Adrenal gland (tissue), 5 donors: ENCODE results near the gene GHRHR.

Experiments
- POLR2A ChIP-seq, 2 donors: fragments of 450-650 bp; IDR thresholded peaks; one replicate each; pipeline ENCODE4 v1.6.1; 2017; ENCODE audit warnings: antibody characterized with exemption in 2 of 2, mild to moderate bottlenecking in 2 of 2, moderate library complexity in 1 of 2
- TF ChIP-seq, protein P1 (sequence below), 6 experiments: fragments of 450-650 bp in 4 of 6; fragments of 200-600 bp in 2 of 6; sonication (generic) in 1 of 6; IDR thresholded peaks; 1 replicate in 5 of 6; 2 replicates in 1 of 6; pipeline versions ENCODE4 v1.5.1 to v1.8.0; 2016 to 2021; ENCODE audit warnings: antibody characterized with exemption in 6 of 6, mild to moderate bottlenecking in 2 of 6, moderate library complexity in 1 of 6
- donor health status: DM: no; HTN: no; CAD: no.

DNA sequence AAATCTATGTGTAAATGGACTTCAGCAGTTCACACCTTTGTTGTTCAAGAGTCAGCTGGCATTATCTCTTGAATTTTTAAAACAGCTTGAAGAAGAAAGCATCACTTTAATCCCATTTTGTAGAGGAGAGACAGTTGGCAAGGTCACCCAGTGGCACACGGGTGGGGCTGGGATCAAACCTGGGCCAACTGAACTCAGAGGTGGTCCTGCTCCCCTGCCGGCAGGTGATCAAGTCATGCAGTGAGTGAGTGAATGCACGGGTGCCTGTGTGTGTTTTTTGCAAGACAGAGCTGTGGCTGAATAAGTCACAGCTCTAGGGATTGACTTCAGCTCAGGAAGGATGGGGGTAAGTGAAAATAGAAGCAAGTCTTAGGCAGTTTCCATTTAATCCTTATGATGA, 9.5 kb downstream of the GHRHR start:
- TF ChIP-seq, protein P1, sequence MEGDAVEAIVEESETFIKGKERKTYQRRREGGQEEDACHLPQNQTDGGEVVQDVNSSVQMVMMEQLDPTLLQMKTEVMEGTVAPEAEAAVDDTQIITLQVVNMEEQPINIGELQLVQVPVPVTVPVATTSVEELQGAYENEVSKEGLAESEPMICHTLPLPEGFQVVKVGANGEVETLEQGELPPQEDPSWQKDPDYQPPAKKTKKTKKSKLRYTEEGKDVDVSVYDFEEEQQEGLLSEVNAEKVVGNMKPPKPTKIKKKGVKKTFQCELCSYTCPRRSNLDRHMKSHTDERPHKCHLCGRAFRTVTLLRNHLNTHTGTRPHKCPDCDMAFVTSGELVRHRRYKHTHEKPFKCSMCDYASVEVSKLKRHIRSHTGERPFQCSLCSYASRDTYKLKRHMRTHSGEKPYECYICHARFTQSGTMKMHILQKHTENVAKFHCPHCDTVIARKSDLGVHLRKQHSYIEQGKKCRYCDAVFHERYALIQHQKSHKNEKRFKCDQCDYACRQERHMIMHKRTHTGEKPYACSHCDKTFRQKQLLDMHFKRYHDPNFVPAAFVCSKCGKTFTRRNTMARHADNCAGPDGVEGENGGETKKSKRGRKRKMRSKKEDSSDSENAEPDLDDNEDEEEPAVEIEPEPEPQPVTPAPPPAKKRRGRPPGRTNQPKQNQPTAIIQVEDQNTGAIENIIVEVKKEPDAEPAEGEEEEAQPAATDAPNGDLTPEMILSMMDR (IDR thresholded peaks at IDR 0.05) = no peak
- no peak for TF ChIP-seq POLR2A (IDR thresholded peaks at IDR 0.05)
